ENCODE results near the gene CYP2W1.

CYP2W1 gene

GRCh38 chr7:945556-946255, 37.3 kb upstream of the CYP2W1 start:
- H3K27ac Mint-ChIP-seq: no peak overlapping the region
- H3K9me3 Mint-ChIP-seq: peaks cover 4% of the 10 kb centered on the region
- H3K4me1 Mint-ChIP-seq: peaks cover 18% of the 10 kb centered on the region
- H3K36me3 Mint-ChIP-seq: no peaks in the 10 kb centered on the region
- H3K4me3 Mint-ChIP-seq: no peak overlapping the region
- peaks cover 4% of the 10 kb centered on the region for H3K27me3 Mint-ChIP-seq
- DNase-seq (ENCODE audit: low spot score in 2 of 2): no peak
- no peak for ATAC-seq (ENCODE audit: low read depth)

- Mint-ChIP-seq H3K9me3 (peaks cover 2% of the 10 kb centered on the region), H3K27me3 (peaks cover 4% of the 10 kb centered on the region), H3K36me3 (no peaks in the 10 kb centered on the region), H3K4me3 (no peak overlapping the region), H3K4me1 (peaks cover 16% of the 10 kb centered on the region), H3K27ac (no peak overlapping the region)
- no peak for ATAC-seq (ENCODE audit: low read depth)
- DNase-seq (ENCODE audit: low spot score in 2 of 2): no peak
Observed at GRCh38 chr7:946256-946996, 36.6 kb upstream of the CYP2W1 start.

- no peaks in the 10 kb centered on the region for H3K36me3 Mint-ChIP-seq
- no peak overlapping the region for H3K27ac Mint-ChIP-seq
- ATAC-seq (ENCODE audit: low read depth) (no peak), DNase-seq (ENCODE audit: low spot score in 2 of 2) (no peak)
- H3K9me3 Mint-ChIP-seq: no peaks in the 10 kb centered on the region
- H3K4me3 Mint-ChIP-seq: no peak overlapping the region
- H3K27me3 Mint-ChIP-seq: peaks cover 2% of the 10 kb centered on the region
- H3K4me1 Mint-ChIP-seq: peaks cover 16% of the 10 kb centered on the region
Observed at GRCh38 chr7:947391-948210, 35.4 kb upstream of the CYP2W1 start.

GRCh38 chr7:949021-949934, 33.7 kb upstream of the CYP2W1 start:
- peak overlapping the region; percentile 68 for H3K4me3 Mint-ChIP-seq
- H3K27ac Mint-ChIP-seq: no peak overlapping the region
- no peak for ATAC-seq (ENCODE audit: low read depth)
- peaks cover 16% of the 10 kb centered on the region for H3K4me1 Mint-ChIP-seq
- peaks cover 2% of the 10 kb centered on the region for H3K27me3 Mint-ChIP-seq
- H3K9me3 Mint-ChIP-seq: no peaks in the 10 kb centered on the region
- no peaks in the 10 kb centered on the region for H3K36me3 Mint-ChIP-seq
- DNase-seq (ENCODE audit: low spot score in 2 of 2): no peak

DNA sequence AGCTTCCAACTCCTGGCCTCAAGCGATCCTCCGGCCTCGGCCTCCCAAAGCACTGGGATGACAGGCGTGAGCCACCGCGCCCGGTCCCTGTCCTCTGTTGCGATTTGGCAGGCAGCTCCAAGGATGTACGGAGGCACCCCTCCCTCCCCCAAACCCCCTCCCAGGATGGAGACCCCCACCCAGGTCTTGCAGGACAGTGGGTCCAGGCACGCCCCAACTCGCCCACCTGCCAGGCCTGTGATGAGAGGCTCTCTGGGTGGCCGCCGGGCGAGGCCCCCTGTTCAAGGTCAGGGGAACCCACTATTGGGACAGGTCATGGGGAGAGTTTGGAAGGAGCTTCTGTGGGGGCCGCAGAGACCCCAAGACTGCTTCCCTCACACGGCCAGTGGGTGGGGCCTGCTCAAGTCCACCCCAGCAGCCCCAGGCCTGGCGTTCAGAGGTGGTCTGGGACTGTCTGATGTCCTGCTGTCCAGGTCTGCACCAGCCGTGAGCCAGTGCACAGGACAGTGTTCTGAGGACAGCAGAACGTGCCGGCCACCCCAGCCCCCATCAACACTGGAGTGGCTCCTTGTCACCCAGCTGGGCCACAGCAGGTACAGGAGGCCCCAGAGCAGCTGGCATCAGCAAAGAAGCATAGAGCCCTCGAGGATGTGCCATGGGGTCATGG, 31.0 kb upstream of the CYP2W1 start:
- peak overlapping the region; percentile 58 for H3K4me3 Mint-ChIP-seq
- no peak overlapping the region for H3K27ac Mint-ChIP-seq
- H3K36me3 Mint-ChIP-seq: no peaks in the 10 kb centered on the region

DNA sequence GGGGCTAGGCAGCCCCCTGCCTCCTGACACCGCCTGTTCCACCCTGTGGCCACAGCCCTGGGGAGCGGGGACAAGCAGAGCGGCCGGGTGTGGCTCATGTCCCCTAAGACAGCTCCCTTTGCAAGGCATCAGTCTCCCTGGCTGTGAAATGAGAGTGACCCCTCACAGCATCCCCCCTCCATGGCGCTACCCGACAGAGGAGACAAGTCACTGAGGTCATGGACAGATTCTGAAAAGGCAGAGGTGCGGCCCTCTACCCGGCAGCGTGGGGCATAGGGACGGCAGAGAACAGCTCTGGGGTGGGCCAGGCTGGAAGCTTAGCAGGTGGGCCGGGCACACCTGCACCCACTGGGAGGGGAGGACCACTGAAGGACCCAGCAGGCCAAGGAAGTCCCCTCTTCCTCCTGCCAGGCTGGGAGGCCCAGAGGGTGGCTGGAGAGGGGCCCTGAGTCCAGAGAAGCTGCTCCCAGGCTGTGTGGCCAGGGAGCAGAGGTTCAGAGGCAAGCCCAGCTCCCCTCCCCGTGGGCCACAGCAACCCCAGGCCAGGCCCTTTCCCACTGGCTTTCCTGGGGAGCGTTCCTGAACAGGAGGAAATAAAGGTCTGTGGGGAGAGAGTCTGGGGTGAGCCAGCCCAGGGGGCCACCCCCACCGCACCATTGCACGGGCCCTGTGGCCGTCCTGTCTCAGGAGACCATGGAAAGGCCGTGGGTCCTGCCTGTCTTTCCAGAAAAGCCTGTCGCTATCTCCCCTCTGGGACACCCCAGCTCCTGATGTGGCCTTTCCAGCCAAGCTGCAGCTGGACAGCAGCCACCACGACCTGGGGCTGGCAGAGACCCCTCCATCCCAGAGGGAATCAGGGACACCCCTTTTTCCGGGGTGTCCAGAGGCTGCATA, 30.2 kb upstream of the CYP2W1 start:
- no peak overlapping the region for H3K27ac Mint-ChIP-seq
- H3K27me3 Mint-ChIP-seq: peaks cover 4% of the 10 kb centered on the region
- ATAC-seq (ENCODE audit: low read depth) (no peak), DNase-seq (ENCODE audit: low spot score in 2 of 2) (no peak)
- H3K4me3 Mint-ChIP-seq: peak overlapping the region; percentile 58
- H3K9me3 Mint-ChIP-seq: no peaks in the 10 kb centered on the region
- H3K4me1 Mint-ChIP-seq: peaks cover 22% of the 10 kb centered on the region
- no peaks in the 10 kb centered on the region for H3K36me3 Mint-ChIP-seq

More for the DNA sequence above, 31.0 kb upstream of the CYP2W1 start:
- DNase-seq (ENCODE audit: low spot score in 2 of 2): no peak
- ATAC-seq (ENCODE audit: low read depth): no peak
- no peaks in the 10 kb centered on the region for H3K9me3 Mint-ChIP-seq
- H3K4me1 Mint-ChIP-seq: peaks cover 18% of the 10 kb centered on the region
- H3K27me3 Mint-ChIP-seq: peaks cover 4% of the 10 kb centered on the region

DNA sequence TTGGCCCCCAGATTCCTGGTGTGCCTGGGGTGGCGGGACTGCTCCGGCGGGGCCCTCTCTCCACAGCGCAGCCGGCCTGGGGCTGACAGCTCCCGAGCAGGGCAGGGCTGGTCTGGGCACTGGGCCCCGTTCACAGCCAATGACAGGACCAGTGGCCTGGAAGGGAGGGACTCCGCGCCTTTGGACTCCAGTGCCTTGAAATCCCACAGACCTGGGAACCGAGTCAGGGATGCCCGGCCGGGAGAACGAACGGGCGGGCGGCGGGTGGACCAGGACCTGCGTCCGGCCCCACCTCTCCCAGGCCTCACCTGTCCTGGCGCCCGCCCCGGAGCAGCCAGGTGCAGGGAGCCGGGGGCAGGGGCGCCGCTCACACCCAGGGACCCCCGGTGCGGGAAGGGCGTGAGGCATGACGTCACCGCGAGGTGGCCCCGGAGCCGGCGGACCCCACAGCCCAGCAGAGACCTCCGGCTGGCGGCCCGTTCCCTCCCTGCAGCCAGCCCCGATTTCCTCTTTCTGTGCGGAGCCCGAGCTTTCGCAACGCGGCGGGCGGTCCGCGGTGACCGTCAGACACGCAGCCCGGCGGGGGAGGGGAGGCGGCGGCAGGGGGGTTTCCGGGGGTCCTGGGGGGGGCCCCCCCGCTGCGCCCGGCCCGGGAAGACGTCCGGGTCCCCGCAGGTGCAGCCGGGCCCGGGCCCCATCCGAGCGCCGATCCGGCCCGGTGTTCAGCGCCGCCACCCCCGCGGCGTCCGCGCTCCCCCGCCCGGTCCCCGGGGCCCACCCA, 29.2 kb upstream of the CYP2W1 start:
- ATAC-seq (ENCODE audit: low read depth) (peak; percentile 14), DNase-seq (ENCODE audit: low spot score in 2 of 2) (no peak)
- peaks cover 19% of the 10 kb centered on the region for H3K4me1 Mint-ChIP-seq
- no peaks in the 10 kb centered on the region for H3K9me3 Mint-ChIP-seq
- H3K36me3 Mint-ChIP-seq: no peaks in the 10 kb centered on the region
- peaks cover 2% of the 10 kb centered on the region for H3K27me3 Mint-ChIP-seq
- no peak overlapping the region for H3K27ac Mint-ChIP-seq
- H3K4me3 Mint-ChIP-seq: peak overlapping the region; percentile 47

DNA sequence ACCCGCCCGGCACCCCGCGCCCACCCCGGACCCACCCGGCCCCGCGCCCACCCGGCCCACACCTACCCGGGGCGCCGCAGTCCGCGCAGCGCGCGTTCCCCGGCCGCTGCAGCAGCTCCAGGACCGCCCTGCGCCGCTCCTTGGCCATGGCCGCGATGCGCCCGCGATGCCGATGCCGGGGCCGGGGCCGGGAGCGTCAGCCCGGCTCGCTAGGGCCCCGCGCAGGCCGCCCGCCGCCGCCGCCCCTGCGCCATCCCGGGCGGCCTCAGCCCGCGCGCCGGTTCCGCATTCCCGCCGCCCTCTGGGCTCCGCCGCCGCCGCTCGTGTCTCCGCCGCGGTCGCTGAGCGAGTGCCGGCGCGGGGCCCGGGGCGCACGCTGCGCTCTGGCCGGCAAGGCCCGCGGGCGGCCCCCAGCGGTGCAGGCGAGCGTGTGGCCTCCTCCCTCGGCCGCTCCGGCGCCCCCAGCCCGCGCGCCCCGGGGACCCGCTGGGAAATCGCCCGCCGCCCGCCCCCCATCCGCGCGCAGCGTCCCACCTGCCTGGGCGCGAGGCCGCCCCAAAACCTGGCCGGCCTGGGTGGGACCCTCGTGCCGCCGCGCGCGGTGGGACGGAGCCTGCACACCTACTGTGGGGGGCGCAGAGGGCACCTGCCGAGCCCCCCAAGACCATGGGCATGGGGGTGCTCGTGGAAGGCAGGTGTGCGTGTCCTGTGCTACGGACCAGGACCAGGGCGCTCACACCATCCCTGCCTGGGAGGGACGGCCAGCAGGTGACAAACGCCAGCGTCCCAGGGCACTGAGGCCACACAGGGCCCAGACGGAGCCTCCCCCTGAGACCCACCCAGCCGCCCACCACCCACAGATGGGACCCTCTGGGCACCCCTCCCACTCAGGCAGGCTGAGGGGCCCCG, 28.4 kb upstream of the CYP2W1 start, which contains the start of gene ADAP1:
Gene ADAP1 (minus strand): TSS at position 351 of the 909 bp plus-strand sequence. CDS start 203 bp downstream, at position 148.
- Mint-ChIP-seq H3K27me3 (peaks cover 4% of the 10 kb centered on the region), H3K4me3 (peak within 1 kb of the TSS; percentile 82), H3K4me1 (peaks cover 11% of the 10 kb centered on the region), H3K36me3 (no peaks in the 10 kb centered on the region), H3K9me3 (no peaks in the 10 kb centered on the region), H3K27ac (peak within 1 kb of the TSS; percentile 77)
- peak; percentile 63 for ATAC-seq (ENCODE audit: low read depth)
- DNase-seq (ENCODE audit: low spot score in 2 of 2): peak; percentile 28 to 54

- ATAC-seq (ENCODE audit: low read depth) (no peak), DNase-seq (ENCODE audit: low spot score in 2 of 2) (no peak)
- no peaks in the 10 kb centered on the region for H3K9me3 Mint-ChIP-seq
- peaks cover 4% of the 10 kb centered on the region for H3K27me3 Mint-ChIP-seq
- H3K27ac Mint-ChIP-seq: no peak overlapping the region
- H3K4me1 Mint-ChIP-seq: peaks cover 5% of the 10 kb centered on the region
- H3K4me3 Mint-ChIP-seq: peak overlapping the region; percentile 78
- no peaks in the 10 kb centered on the region for H3K36me3 Mint-ChIP-seq
Observed at GRCh38 chr7:956031-956430, 26.9 kb upstream of the CYP2W1 start.

DNA sequence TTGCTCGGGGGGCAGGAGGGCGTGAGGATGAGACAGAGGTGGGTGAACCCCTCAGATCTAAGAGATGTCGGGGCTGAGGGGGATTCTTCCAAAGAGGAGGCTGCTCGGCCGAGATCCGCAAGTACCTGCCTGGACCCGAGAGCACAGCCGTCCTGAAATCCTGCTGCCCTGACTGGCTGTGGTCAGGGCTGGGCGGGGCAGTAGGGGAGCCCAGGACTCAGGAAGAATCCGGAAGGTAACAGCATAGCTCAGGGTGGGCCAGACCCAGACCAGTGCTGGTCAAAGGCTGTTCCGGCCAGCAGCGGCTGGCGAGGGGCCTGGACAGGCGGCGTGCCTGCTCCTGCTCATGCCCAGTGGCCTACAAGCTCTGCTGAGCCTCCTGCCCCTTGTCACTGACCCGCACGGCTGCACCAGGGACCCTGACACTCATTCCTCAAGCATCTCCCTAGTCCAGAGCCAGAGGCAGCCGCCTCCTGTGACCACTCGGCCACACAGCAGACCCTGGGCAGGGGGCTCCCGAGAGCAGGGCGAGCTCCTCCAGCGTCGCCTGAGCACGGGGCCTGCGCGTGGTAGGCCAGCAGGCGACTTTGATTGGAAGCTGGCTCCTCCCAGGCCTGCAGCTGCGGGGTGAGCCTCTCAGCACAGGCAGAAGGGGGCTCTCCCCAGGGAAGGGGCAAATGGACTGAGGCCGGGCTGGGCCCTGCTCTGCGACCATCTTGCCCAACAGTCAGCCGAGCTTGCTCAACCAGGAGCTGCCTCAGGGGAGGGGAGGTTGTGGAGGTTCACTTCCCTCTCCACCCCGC, 25.4 kb upstream of the CYP2W1 start:
- H3K36me3 Mint-ChIP-seq: no peaks in the 10 kb centered on the region
- peaks cover 9% of the 10 kb centered on the region for H3K27me3 Mint-ChIP-seq
- no peak for DNase-seq (ENCODE audit: low spot score in 2 of 2)
- ATAC-seq (ENCODE audit: low read depth): no peak
- peaks cover 8% of the 10 kb centered on the region for H3K4me1 Mint-ChIP-seq
- no peaks in the 10 kb centered on the region for H3K9me3 Mint-ChIP-seq
- H3K27ac Mint-ChIP-seq: no peak overlapping the region
- H3K4me3 Mint-ChIP-seq: no peak overlapping the region
